Measurements from ENCODE around the gene ZFTA.

ZFTA gene

DNA sequence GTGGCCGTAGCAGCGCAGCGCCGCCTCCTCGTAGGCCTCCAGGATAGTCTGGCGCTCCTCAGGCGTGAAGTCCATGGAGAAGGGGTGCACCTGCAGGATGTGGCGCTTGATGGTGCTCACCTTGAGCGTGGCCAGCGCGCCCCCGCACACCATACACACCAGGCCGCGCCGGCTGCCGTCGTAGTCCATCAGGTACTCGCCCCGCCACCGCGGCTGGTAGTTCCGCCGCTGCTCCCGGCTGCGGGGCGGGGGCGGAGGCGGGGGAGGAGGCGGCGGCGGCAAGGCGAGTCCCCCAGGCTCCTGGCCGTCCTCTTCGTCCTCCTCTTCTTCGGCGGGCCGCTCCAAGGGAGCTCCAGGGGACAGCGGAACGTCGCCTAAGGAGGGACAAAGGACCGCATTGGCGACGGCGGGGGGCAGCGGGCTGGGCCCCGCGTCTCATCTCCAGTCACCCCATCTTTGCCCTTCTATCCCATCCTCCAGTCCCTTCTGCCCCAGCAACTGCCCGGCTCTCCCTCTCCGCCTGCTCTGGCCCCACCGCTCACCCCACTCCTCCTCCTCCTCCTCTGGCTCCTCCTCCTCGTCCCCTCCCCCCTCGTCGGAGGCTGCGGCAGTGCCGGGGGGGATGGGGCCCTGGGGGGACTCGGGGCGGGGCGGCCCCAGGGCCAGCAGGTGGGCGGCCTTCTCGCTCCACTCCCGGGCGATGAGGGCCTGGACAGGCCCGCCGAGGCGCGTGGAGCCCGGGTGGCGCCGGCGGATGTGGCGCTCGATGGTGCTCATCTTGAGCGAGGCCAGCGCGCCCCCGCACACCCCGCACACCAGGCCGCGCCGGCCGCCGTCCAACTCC is 4.9 kb downstream of the ZFTA start:
- POLR2A ChIA-PET, result no interaction called here
- H3K4me1 ChIP-seq (ENCODE audit: control extremely low read depth in 1 of 4, control insufficient read depth in 4 of 4, insufficient read depth in 4 of 4, low read length in 3 of 4), result peaks cover 0 to 18% (median 15%) of the 10 kb centered on the region in 4 experiments
- CTCF ChIA-PET, result interaction anchor here (1.0 kb wide), 1 partner anchor 74 kb away, joined by 4 read pairs; no protein-coding TSS in a partner anchor
- 98% methylated on average over 58 of the region's 82 CpGs for WGBS (ENCODE audit: insufficient coverage)
- H3K4me3 ChIP-seq (ENCODE audit: control insufficient read depth in 1 of 7, extremely low read depth in 1 of 7, insufficient read depth in 4 of 7, low read depth in 2 of 7, low read length in 6 of 7), result no peak overlapping the region
- H3K27me3 ChIP-seq (replicated peaks in 2 of 5; ENCODE audit: control insufficient read depth in 4 of 5, insufficient read depth in 5 of 5, low read length in 4 of 5), result no peaks in the 10 kb centered on the region
- no peak overlapping the region for H3K27ac ChIP-seq (ENCODE audit: insufficient read depth in 1 of 2, low read depth in 1 of 2, low read length in 2 of 2, poor library complexity in 1 of 2, severe bottlenecking in 2 of 2)
- DNase-seq, result no peak
- H3K36me3 ChIP-seq (ENCODE audit: control insufficient read depth in 4 of 4, insufficient read depth in 4 of 4, low read length in 3 of 4), result peaks cover 5 to 49% (median 29%) of the 10 kb centered on the region in 4 experiments
- no peaks in the 10 kb centered on the region for H3K9me3 ChIP-seq (ENCODE audit: control extremely low read depth in 1 of 5, control insufficient read depth in 4 of 5, insufficient read depth in 2 of 5, low read depth in 1 of 5, low read length in 4 of 5)

DNA sequence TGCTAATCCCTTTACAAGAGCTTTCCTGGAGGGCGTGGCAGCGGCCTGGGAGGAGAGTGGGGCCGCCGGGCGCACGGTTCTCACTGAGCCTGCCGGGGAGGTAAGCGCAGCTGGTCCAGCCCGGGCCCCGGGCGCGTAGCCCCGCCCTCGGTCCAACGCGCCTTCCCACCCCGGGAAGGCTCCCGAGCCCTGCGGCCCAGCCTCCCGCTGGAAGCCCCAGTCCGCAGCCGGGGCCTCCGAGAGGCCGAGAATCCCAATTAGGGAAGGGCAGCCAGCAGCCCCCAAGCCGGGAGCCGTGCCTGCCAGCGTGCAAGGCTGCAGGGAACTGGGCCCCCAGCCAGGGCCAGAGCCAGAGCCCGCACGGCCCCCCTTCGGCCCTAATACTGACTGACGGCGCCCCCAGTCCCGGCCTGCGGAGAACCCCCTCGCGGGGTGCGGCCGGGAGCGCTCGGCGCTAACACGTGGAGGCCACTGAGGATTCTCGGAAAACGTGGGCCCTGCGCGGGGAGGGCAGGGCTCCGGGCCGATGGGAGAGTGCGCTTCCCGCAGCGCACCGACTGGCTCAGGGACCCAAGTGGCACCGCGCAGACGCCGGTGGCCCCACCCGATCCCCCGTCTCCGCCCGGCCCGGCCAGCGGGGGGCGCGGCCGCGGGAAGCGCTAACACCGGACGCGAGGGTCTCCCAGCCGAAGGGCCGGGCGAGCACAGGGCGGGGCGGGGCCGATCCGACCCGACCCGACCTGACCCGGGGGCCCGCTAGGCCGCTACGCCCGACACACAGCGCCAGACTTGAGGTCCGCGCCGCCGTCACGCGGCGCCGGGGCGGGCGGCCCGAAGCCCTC is 5.7 kb downstream of the ZFTA start:
- no peak overlapping the region for H3K4me3 ChIP-seq (ENCODE audit: control insufficient read depth in 1 of 7, extremely low read depth in 1 of 7, insufficient read depth in 4 of 7, low read depth in 2 of 7, low read length in 6 of 7)
- CTCF ChIA-PET, result no interaction called here
- POLR2A ChIA-PET, result no interaction called here
- no peaks in the 10 kb centered on the region for H3K9me3 ChIP-seq (ENCODE audit: control extremely low read depth in 1 of 5, control insufficient read depth in 4 of 5, insufficient read depth in 2 of 5, low read depth in 1 of 5, low read length in 4 of 5)
- H3K36me3 ChIP-seq (ENCODE audit: control insufficient read depth in 4 of 4, insufficient read depth in 4 of 4, low read length in 3 of 4), result peaks cover 5 to 54% (median 34%) of the 10 kb centered on the region in 4 experiments
- DNase-seq, result no peak
- 97% methylated on average over 91 of the region's 96 CpGs for WGBS (ENCODE audit: insufficient coverage)
- no peak overlapping the region for H3K27ac ChIP-seq (ENCODE audit: insufficient read depth in 1 of 2, low read depth in 1 of 2, low read length in 2 of 2, poor library complexity in 1 of 2, severe bottlenecking in 2 of 2)
- H3K27me3 ChIP-seq (replicated peaks in 2 of 5; ENCODE audit: control insufficient read depth in 4 of 5, insufficient read depth in 5 of 5, low read length in 4 of 5), result no peaks in the 10 kb centered on the region
- peaks cover 0 to 15% (median 15%) of the 10 kb centered on the region in 4 experiments for H3K4me1 ChIP-seq (ENCODE audit: control extremely low read depth in 1 of 4, control insufficient read depth in 4 of 4, insufficient read depth in 4 of 4, low read length in 3 of 4)

DNA sequence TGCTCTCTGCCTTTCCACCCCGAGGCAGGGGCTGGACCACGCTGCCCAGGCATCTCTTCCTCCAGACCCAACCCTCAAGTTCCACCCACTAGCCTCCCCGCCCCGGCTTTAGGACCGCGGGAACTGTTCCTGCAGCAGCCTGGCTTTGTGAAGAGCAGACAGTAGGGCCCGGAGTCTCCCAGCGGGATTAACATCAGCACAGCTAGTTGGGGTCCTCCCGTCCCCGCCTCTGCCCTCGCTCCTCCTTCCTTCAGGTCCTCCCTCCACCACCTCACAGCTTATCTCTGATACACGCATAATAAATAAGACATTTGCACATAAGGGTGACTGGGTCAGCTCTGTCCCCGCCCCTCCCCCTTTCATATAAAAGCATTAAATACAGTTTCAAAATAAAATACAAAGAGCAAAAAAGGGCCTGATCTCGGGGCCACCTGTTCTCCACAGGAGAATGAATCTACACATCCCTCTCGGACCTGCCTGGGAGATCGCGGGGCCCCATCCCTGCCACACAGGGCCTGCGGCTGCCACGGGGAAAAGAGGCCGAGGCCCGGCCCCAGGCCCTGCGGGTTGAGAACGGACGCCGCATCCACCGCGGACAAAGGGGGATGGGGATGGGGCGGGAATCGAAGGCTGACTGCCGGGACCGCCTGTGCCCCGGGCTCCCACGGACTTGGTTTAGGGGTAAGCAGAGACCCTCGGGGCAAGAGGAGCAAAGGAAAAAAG is 6.5 kb downstream of the ZFTA start:
- H3K27ac ChIP-seq (ENCODE audit: insufficient read depth in 1 of 2, low read depth in 1 of 2, low read length in 2 of 2, poor library complexity in 1 of 2, severe bottlenecking in 2 of 2), result no peak overlapping the region
- POLR2A ChIA-PET, result no interaction called here
- H3K4me3 ChIP-seq (ENCODE audit: control insufficient read depth in 1 of 7, extremely low read depth in 1 of 7, insufficient read depth in 4 of 7, low read depth in 2 of 7, low read length in 6 of 7), result no peak overlapping the region
- peaks cover 0 to 10% (median 7%) of the 10 kb centered on the region in 4 experiments for H3K4me1 ChIP-seq (ENCODE audit: control extremely low read depth in 1 of 4, control insufficient read depth in 4 of 4, insufficient read depth in 4 of 4, low read length in 3 of 4)
- peaks cover 5 to 59% (median 35%) of the 10 kb centered on the region in 4 experiments for H3K36me3 ChIP-seq (ENCODE audit: control insufficient read depth in 4 of 4, insufficient read depth in 4 of 4, low read length in 3 of 4)
- no peaks in the 10 kb centered on the region for H3K9me3 ChIP-seq (ENCODE audit: control extremely low read depth in 1 of 5, control insufficient read depth in 4 of 5, insufficient read depth in 2 of 5, low read depth in 1 of 5, low read length in 4 of 5)
- H3K27me3 ChIP-seq (replicated peaks in 2 of 5; ENCODE audit: control insufficient read depth in 4 of 5, insufficient read depth in 5 of 5, low read length in 4 of 5), result no peaks in the 10 kb centered on the region
- WGBS (ENCODE audit: insufficient coverage), result 97% methylated on average over 30 of the region's 34 CpGs
- CTCF ChIA-PET, result no interaction called here
- no peak for DNase-seq

DNA sequence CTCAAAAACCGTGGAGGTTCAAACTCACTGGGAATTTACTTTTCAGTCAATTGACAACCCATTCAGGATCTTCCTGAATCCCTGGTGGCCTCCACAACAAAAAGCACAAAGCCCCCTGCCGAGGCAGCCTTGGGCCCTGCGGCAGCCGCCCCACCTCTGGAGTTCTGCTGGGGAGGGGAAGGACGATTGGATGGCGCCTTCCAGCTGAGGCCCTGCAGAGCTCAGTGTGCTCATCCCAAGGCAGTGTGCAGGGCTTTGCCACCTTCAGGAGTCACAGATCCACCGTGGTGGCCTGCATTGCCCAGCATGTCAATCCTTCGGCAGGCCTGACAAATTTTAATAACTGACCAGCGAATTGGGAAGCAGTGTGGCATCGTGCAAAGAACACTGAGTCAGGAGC is 7.4 kb downstream of the ZFTA start:
- no peak overlapping the region for H3K27ac ChIP-seq (ENCODE audit: insufficient read depth in 1 of 2, low read depth in 1 of 2, low read length in 2 of 2, poor library complexity in 1 of 2, severe bottlenecking in 2 of 2)
- H3K36me3 ChIP-seq (ENCODE audit: control insufficient read depth in 4 of 4, insufficient read depth in 4 of 4, low read length in 3 of 4), result peaks cover 5 to 65% (median 40%) of the 10 kb centered on the region in 4 experiments
- H3K4me3 ChIP-seq (ENCODE audit: control insufficient read depth in 1 of 7, extremely low read depth in 1 of 7, insufficient read depth in 4 of 7, low read depth in 2 of 7, low read length in 6 of 7), result no peak overlapping the region
- DNase-seq, result no peak
- WGBS (ENCODE audit: insufficient coverage), result 95% methylated on average over 10 of the region's 10 CpGs
- CTCF ChIA-PET, result no interaction called here
- POLR2A ChIA-PET, result no interaction called here
- no peaks in the 10 kb centered on the region for H3K9me3 ChIP-seq (ENCODE audit: control extremely low read depth in 1 of 5, control insufficient read depth in 4 of 5, insufficient read depth in 2 of 5, low read depth in 1 of 5, low read length in 4 of 5)
- no peaks in the 10 kb centered on the region for H3K27me3 ChIP-seq (replicated peaks in 2 of 5; ENCODE audit: control insufficient read depth in 4 of 5, insufficient read depth in 5 of 5, low read length in 4 of 5)
- H3K4me1 ChIP-seq (ENCODE audit: control extremely low read depth in 1 of 4, control insufficient read depth in 4 of 4, insufficient read depth in 4 of 4, low read length in 3 of 4), result peaks cover 0 to 3% (median 0%) of the 10 kb centered on the region in 4 experiments

DNA sequence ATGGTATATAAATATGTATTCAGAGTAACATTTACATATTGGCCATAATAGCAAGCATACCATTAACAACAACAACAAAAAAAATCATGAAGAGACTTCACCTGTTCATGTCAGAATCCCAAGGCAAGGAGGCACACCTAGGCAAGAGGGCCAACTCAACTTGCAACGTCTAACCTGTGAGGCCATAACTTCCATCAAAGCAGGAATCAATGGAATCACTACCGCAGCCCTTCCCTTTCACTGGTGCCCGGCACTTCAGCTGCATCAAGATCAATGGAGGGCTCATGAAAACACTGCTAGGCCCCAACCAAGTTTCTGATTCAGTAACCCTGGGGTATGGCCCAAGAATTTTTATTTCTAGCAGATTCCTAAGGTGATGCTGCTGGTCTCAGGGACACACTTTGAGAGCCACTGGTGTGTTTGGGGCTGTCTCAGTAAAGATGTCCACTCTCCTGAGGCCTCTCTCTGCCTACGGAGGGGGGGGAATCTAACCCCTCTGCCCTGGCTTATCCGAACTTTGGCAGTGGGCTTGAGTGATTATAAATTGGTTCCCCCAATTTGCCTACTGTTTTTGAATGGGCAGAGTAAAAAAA is 8.0 kb downstream of the ZFTA start:
- Histone ChIP-seq H3K27ac (ENCODE audit: insufficient read depth in 1 of 2, low read depth in 1 of 2, low read length in 2 of 2, poor library complexity in 1 of 2, severe bottlenecking in 2 of 2) (no peak overlapping the region), H3K36me3 (ENCODE audit: control insufficient read depth in 4 of 4, insufficient read depth in 4 of 4, low read length in 3 of 4) (peaks cover 5 to 66% (median 37%) of the 10 kb centered on the region in 4 experiments), H3K4me3 (ENCODE audit: control insufficient read depth in 1 of 7, extremely low read depth in 1 of 7, insufficient read depth in 4 of 7, low read depth in 2 of 7, low read length in 6 of 7) (no peak overlapping the region), H3K9me3 (ENCODE audit: control extremely low read depth in 1 of 5, control insufficient read depth in 4 of 5, insufficient read depth in 2 of 5, low read depth in 1 of 5, low read length in 4 of 5) (no peaks in the 10 kb centered on the region), H3K4me1 (ENCODE audit: control extremely low read depth in 1 of 4, control insufficient read depth in 4 of 4, insufficient read depth in 4 of 4, low read length in 3 of 4) (no peaks in the 10 kb centered on the region), H3K27me3 (replicated peaks in 2 of 5; ENCODE audit: control insufficient read depth in 4 of 5, insufficient read depth in 5 of 5, low read length in 4 of 5) (no peaks in the 10 kb centered on the region)
- no peak for DNase-seq
- ChIA-PET CTCF (no interaction called here), POLR2A (no interaction called here)
- WGBS (ENCODE audit: insufficient coverage), result 98% methylated on average over 4 of the region's 5 CpGs

DNA sequence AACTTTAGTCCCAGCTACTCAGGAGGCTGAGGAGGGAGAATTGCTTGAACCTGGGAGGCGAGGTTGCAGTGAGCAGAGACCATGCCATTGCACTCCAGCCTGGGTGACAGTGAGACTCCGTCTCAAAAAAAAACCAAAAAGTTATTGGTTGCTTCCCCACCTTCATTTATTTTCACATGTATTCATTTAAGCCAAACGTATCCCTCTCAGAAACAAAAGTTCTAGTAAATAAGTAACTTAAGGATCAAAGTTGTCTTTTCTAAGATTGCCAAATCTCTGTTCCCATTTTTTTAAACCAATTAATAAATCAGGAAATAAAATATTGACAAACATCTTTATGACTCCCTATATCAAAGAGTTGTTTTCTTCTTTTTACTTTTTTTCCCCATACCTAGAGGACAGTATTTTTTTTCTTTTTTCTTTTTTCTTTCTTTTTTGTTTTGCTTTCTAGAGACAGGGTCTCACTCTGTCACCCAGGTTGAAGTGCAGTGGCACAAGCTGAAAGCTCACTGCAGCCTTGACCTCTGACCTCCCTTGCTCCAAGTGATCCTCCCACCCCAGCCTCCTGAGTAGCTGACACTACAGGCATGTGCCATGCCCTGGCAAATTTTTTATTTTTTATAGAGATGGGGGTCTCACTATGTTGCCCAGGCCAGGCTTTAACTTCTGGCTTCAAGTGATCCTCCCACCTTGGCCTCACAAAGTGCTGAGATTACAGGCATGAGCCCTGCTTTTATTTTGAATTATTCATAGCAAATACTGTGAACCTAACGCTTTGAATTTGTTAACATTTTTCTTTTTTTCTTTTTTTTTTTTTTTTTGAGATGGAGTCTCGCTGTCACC is 11.4 kb downstream of the ZFTA start:
- Histone ChIP-seq H3K27ac (ENCODE audit: insufficient read depth in 1 of 2, low read depth in 1 of 2, low read length in 2 of 2, poor library complexity in 1 of 2, severe bottlenecking in 2 of 2) (no peak overlapping the region), H3K9me3 (ENCODE audit: control extremely low read depth in 1 of 5, control insufficient read depth in 4 of 5, insufficient read depth in 2 of 5, low read depth in 1 of 5, low read length in 4 of 5) (no peaks in the 10 kb centered on the region), H3K27me3 (replicated peaks in 2 of 5; ENCODE audit: control insufficient read depth in 4 of 5, insufficient read depth in 5 of 5, low read length in 4 of 5) (no peaks in the 10 kb centered on the region), H3K4me3 (ENCODE audit: control insufficient read depth in 1 of 7, extremely low read depth in 1 of 7, insufficient read depth in 4 of 7, low read depth in 2 of 7, low read length in 6 of 7) (no peak overlapping the region), H3K36me3 (ENCODE audit: control insufficient read depth in 4 of 4, insufficient read depth in 4 of 4, low read length in 3 of 4) (peaks cover 5 to 55% (median 30%) of the 10 kb centered on the region in 4 experiments), H3K4me1 (ENCODE audit: control extremely low read depth in 1 of 4, control insufficient read depth in 4 of 4, insufficient read depth in 4 of 4, low read length in 3 of 4) (no peaks in the 10 kb centered on the region)
- WGBS (ENCODE audit: insufficient coverage), result 100% methylated on average over 2 of the region's 5 CpGs
- ChIA-PET CTCF (no interaction called here), POLR2A (no interaction called here)
- DNase-seq, result no peak
